ENCODE results near the gene MRC2. TPM values are rescaled to one million over a fixed set of nuclear protein-coding genes. Genes with fewer than 3 reads are reported as not detected.

The MRC2 gene
- total RNA-seq, 1 experiment from 2014 or later, result 2.3 TPM

GRCh38 chr17:62666061-62666800 is 38.8 kb downstream of the MRC2 start:
- DNase-seq, result no peak
- H3K27ac Mint-ChIP-seq (ENCODE audit: unreplicated experiment), result no peak overlapping the region
- H3K4me3 Mint-ChIP-seq (ENCODE audit: low read depth, unreplicated experiment), result no peak overlapping the region
- intact Hi-C loops (cut with micrococcal nuclease; ENCODE audit: unreplicated experiment), result no loop called here
- H3K9me3 Mint-ChIP-seq (ENCODE audit: low read depth, unreplicated experiment), result peaks cover 2% of the 10 kb centered on the region
- H3K4me1 Mint-ChIP-seq (ENCODE audit: low read depth, unreplicated experiment), result peaks cover 4% of the 10 kb centered on the region
- no TSS peak for BruUV-seq (replicated peaks)
- CTCF ChIA-PET, result no interaction called here
- TF ChIP-seq, protein P1, sequence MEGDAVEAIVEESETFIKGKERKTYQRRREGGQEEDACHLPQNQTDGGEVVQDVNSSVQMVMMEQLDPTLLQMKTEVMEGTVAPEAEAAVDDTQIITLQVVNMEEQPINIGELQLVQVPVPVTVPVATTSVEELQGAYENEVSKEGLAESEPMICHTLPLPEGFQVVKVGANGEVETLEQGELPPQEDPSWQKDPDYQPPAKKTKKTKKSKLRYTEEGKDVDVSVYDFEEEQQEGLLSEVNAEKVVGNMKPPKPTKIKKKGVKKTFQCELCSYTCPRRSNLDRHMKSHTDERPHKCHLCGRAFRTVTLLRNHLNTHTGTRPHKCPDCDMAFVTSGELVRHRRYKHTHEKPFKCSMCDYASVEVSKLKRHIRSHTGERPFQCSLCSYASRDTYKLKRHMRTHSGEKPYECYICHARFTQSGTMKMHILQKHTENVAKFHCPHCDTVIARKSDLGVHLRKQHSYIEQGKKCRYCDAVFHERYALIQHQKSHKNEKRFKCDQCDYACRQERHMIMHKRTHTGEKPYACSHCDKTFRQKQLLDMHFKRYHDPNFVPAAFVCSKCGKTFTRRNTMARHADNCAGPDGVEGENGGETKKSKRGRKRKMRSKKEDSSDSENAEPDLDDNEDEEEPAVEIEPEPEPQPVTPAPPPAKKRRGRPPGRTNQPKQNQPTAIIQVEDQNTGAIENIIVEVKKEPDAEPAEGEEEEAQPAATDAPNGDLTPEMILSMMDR (IDR thresholded peaks at IDR 0.05; ENCODE audit: unreplicated experiment), result no peak
- no peaks in the 10 kb centered on the region for H3K36me3 Mint-ChIP-seq (ENCODE audit: insufficient read depth, unreplicated experiment)
- H3K27me3 Mint-ChIP-seq (ENCODE audit: unreplicated experiment), result peaks cover 27% of the 10 kb centered on the region

DNA sequence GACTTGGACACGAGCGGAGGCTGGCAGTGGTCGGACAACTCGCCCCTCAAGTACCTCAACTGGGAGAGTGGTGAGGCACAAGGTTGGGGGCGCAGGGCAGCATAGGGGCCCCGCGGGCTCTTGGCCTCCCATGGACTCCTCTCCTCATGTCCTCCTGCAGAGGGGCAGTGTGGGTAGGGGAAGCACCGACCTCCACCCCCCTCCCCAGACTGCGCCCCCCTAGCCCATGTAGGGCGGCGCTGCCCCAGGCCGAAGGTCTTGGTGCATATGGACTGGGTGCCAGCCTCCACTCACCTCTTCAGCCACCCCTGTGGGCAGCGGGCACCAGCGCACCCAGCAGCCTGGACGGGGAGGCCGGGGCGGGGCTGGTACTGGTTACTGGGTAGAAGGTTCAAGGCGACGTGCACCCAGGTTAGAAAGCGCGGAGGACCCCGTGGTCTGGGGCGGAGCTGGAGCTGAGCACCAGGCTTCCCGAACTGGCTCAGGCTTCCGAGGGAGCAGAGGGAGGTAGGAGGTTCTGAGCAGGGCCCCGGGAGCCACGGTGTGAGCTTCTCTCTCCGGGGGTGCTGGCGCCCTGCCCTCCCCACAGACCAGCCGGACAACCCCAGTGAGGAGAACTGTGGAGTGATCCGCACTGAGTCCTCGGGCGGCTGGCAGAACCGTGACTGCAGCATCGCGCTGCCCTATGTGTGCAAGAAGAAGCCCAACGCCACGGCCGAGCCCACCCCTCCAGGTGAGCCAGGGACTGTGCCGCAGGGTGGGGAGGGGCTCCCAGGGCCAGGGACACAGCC is 39.5 kb downstream of the MRC2 start:
- TF ChIP-seq, protein P1 (IDR thresholded peaks at IDR 0.05; ENCODE audit: unreplicated experiment), result no peak
- DNase-seq, result no peak
- CTCF ChIA-PET, result no interaction called here
- intact Hi-C loops (cut with micrococcal nuclease; ENCODE audit: unreplicated experiment), result no loop called here
- no peak overlapping the region for H3K27ac Mint-ChIP-seq (ENCODE audit: unreplicated experiment)
- no peak overlapping the region for H3K4me3 Mint-ChIP-seq (ENCODE audit: low read depth, unreplicated experiment)
- no TSS peak for BruUV-seq (replicated peaks)
- H3K9me3 Mint-ChIP-seq (ENCODE audit: low read depth, unreplicated experiment), result no peaks in the 10 kb centered on the region
- peaks cover 19% of the 10 kb centered on the region for H3K27me3 Mint-ChIP-seq (ENCODE audit: unreplicated experiment)
- peaks cover 11% of the 10 kb centered on the region for H3K4me1 Mint-ChIP-seq (ENCODE audit: low read depth, unreplicated experiment)
- H3K36me3 Mint-ChIP-seq (ENCODE audit: insufficient read depth, unreplicated experiment), result no peaks in the 10 kb centered on the region

- Mint-ChIP-seq H3K4me3 (ENCODE audit: low read depth, unreplicated experiment) (no peak overlapping the region), H3K27ac (ENCODE audit: unreplicated experiment) (no peak overlapping the region), H3K36me3 (ENCODE audit: insufficient read depth, unreplicated experiment) (no peaks in the 10 kb centered on the region), H3K27me3 (ENCODE audit: unreplicated experiment) (peaks cover 7% of the 10 kb centered on the region), H3K9me3 (ENCODE audit: low read depth, unreplicated experiment) (no peaks in the 10 kb centered on the region), H3K4me1 (ENCODE audit: low read depth, unreplicated experiment) (peaks cover 17% of the 10 kb centered on the region)
- no TSS peak for BruUV-seq (replicated peaks)
- CTCF ChIA-PET, result no interaction called here
- intact Hi-C loops (cut with micrococcal nuclease; ENCODE audit: unreplicated experiment), result no loop called here
- TF ChIP-seq, protein P1 (IDR thresholded peaks at IDR 0.05; ENCODE audit: unreplicated experiment), result no peak
- DNase-seq, result no peak
These were observed 40.8 kb downstream of the MRC2 start for GRCh38 chr17:62668091-62668804.

DNA sequence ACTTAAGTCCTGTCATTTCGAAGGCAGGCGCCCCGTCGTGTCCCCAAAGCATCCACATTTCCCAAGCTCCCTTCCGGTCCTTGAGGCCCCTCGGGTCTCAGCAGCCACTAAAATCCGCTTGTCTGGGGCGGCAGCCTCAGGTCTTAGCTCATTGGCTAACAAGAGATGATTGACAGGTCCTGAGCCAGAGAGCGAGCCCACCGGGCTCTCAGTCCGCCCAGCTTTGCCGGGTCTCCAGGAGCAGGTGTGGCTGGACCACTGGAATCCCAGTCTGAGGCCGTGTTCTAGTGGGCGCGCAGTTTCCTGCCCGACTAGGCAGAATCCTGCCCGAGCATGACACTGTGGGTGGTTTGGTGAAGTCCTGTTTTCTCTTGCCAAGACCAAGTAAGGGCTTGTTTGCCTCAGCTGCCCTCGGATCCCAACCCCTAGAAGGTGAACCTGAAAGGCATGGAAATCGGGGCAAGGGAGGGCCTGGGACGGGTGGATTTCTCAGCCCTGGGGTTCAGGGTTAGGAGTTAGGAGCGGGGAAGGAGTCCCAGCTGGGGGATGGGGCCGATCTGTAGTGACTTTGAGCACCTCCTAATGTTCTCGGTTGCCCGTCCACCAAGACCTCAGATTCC is 42.8 kb downstream of the MRC2 start:
- no peak for DNase-seq
- intact Hi-C loops (cut with micrococcal nuclease; ENCODE audit: unreplicated experiment), result no loop called here
- CTCF ChIA-PET, result no interaction called here
- Mint-ChIP-seq H3K4me1 (ENCODE audit: low read depth, unreplicated experiment) (peaks cover 17% of the 10 kb centered on the region), H3K9me3 (ENCODE audit: low read depth, unreplicated experiment) (no peaks in the 10 kb centered on the region), H3K4me3 (ENCODE audit: low read depth, unreplicated experiment) (no peak overlapping the region), H3K27ac (ENCODE audit: unreplicated experiment) (no peak overlapping the region), H3K36me3 (ENCODE audit: insufficient read depth, unreplicated experiment) (no peaks in the 10 kb centered on the region), H3K27me3 (ENCODE audit: unreplicated experiment) (no peaks in the 10 kb centered on the region)
- TF ChIP-seq, protein P1 (IDR thresholded peaks at IDR 0.05; ENCODE audit: unreplicated experiment), result no peak
- BruUV-seq (replicated peaks), result no TSS peak

All from Calu3 (cell line).